Suprapubic skin (tissue), 4 donors: ENCODE measurements around the gene CYP4F12. TPM values are rescaled to one million over a fixed set of nuclear protein-coding genes. Genes with fewer than 3 reads are reported as not detected.

Experiments
- DNase-seq, 2 donors: peaks; one replicate each; pipeline ENCODE4 v3.0.0-alpha.2; 2019; ENCODE audit warnings: low spot score in 2 of 2
- H3K27ac ChIP-seq: fragments of 200-600 bp; sonication (generic); one replicate; pipeline ENCODE4 v1.5.1; 2019
- H3K27me3 ChIP-seq: fragments of 200-600 bp; sonication (generic); one replicate; pipeline ENCODE4 v1.5.1; 2019
- H3K36me3 ChIP-seq: fragments of 200-600 bp; sonication (generic); one replicate; pipeline ENCODE4 v1.5.1; 2019
- H3K4me1 ChIP-seq: fragments of 200-600 bp; sonication (generic); one replicate; pipeline ENCODE4 v1.5.1; 2019
- H3K4me3 ChIP-seq: fragments of 200-600 bp; sonication (generic); one replicate; pipeline ENCODE4 v1.5.1; 2019; ENCODE audit warnings: mild to moderate bottlenecking
- H3K9me3 ChIP-seq: fragments of 200-600 bp; sonication (generic); one replicate; pipeline ENCODE4 v1.5.1; 2019
- CTCF ChIP-seq, 2 donors: fragments of 200-600 bp in 1 of 2; fragments of 450-650 bp in 1 of 2; sonication (generic) in 1 of 2; IDR thresholded peaks; one replicate each; pipeline ENCODE4 v1.5.1; 2016 to 2019; ENCODE audit warnings: antibody characterized with exemption in 2 of 2, mild to moderate bottlenecking in 1 of 2, moderate library complexity in 1 of 2
- EP300 ChIP-seq: sonication (generic); formaldehyde crosslinking; IDR thresholded peaks from one replicate; pipeline ENCODE4 v1.6.1; 2017; ENCODE audit warnings: antibody characterized with exemption
- POLR2A ChIP-seq, 2 donors: fragments of 450-650 bp; IDR thresholded peaks; one replicate each; pipeline ENCODE4 v1.6.1; 2017; ENCODE audit warnings: antibody characterized with exemption in 2 of 2, mild to moderate bottlenecking in 2 of 2, moderate library complexity in 2 of 2
- POLR2AphosphoS5 ChIP-seq, 3 donors: sonication (generic); formaldehyde crosslinking; IDR thresholded peaks; one replicate each; pipeline ENCODE4 v1.6.1; 2017; ENCODE audit warnings: antibody characterized with exemption in 3 of 3
- WGBS: methylation state at CpG from one replicate; pipeline ENCODE4 v1.1.5; 2018; 5-methylcytosine and 5-hydroxymethylcytosine counted together
- total RNA-seq, 4 donors: library from RNA; depleted of rRNA; stranded (reverse); fragments of >200 nt; gene quantifications; one replicate each; pipeline ENCODE4 v1.1.0, GENCODE V29; 2016

The CYP4F12 gene
- total RNA-seq, 4 donors from 2014 or later = 63.3 to 233 (median 84.3) TPM

- WGBS = 40% methylated on average over 1 of the region's 1 CpG
- Histone ChIP-seq H3K27ac (no peak overlapping the region), H3K4me3 (no peak overlapping the region), H3K36me3 (no peaks in the 10 kb centered on the region), H3K4me1 (no peaks in the 10 kb centered on the region), H3K27me3 (no peaks in the 10 kb centered on the region), H3K9me3 (no peaks in the 10 kb centered on the region)
- TF ChIP-seq POLR2A (IDR thresholded peaks at IDR 0.05) (no peak), POLR2AphosphoS5 (IDR thresholded peaks at IDR 0.05) (no peak), CTCF (IDR thresholded peaks at IDR 0.05) (no peak), EP300 (no peak)
- no peak for DNase-seq
Observed at GRCh38 chr19:15732388-15732787, 59.5 kb downstream of the CYP4F12 start.

- H3K9me3 ChIP-seq = no peaks in the 10 kb centered on the region
- WGBS = 65% methylated on average over 6 of the region's 6 CpGs
Observed at GRCh38 chr19:15733895-15734294, 61.0 kb downstream of the CYP4F12 start.

DNA sequence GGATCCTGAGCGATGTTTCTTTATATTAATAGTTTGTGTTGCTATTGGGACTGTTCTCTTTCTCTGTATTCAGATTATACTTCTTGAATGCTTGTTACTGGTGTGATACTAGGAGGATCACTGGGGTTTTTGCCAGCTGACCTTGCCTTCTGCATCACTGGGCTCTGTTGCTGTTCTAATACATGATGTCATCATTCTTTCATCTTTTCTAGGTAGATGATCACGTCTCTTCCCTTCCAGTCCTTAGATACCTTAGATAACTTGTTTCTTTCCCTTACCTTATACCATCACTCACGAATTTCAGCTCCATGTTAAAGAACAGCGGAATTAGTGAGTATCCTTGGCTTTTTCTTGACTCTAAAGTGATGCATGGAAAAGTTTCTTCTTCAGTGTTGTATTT is 64.8 kb downstream of the CYP4F12 start, which contains the start of gene OR10H3:
TSS of gene OR10H3 (plus strand) at position 264 of the 400 bp plus-strand sequence. CDS start 3,408 bp downstream, outside the sequence.
- DNase-seq = no peak
- H3K27ac ChIP-seq = no peak within 1 kb of the TSS
- no peaks in the 10 kb centered on the region for H3K27me3 ChIP-seq
- H3K4me1 ChIP-seq = no peaks in the 10 kb centered on the region
- WGBS = 65% methylated on average over 4 of the region's 4 CpGs
- H3K4me3 ChIP-seq = no peak within 1 kb of the TSS
- H3K9me3 ChIP-seq = peaks cover 5% of the 10 kb centered on the region
- TF ChIP-seq CTCF (IDR thresholded peaks at IDR 0.05) (no peak), POLR2A (IDR thresholded peaks at IDR 0.05) (no peak), EP300 (no peak), POLR2AphosphoS5 (IDR thresholded peaks at IDR 0.05) (no peak)
- H3K36me3 ChIP-seq = no peaks in the 10 kb centered on the region

More at GRCh38 chr19:15733895-15734294, 61.0 kb downstream of the CYP4F12 start:
- Histone ChIP-seq H3K27me3 (no peaks in the 10 kb centered on the region), H3K4me3 (no peak overlapping the region), H3K36me3 (no peaks in the 10 kb centered on the region), H3K4me1 (no peaks in the 10 kb centered on the region), H3K27ac (no peak overlapping the region)
- TF ChIP-seq POLR2A (IDR thresholded peaks at IDR 0.05) (no peak), POLR2AphosphoS5 (IDR thresholded peaks at IDR 0.05) (no peak), EP300 (no peak), CTCF (IDR thresholded peaks at IDR 0.05) (no peak)
- no peak for DNase-seq

DNA sequence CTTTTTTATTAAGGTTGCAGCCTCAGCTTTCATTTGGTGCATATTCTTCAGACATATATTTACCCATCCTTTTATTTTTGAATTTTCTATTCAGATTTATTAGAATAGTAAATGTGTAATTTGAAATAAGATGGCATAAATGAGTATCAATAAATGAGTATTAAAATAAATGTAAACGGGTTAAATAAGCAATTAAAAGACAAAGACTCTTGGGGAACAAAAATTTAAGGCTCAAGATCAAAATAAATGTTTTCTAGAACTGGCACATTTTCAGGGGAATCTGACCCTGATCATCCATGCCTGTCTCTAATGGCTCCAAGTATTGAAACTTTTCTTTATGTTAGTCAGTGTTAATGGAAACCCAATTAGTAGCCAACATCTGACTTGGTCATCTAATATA is 67.9 kb downstream of the CYP4F12 start:
- TF ChIP-seq EP300 (no peak), CTCF (IDR thresholded peaks at IDR 0.05) (no peak), POLR2A (IDR thresholded peaks at IDR 0.05) (no peak), POLR2AphosphoS5 (IDR thresholded peaks at IDR 0.05) (no peak)
- WGBS = 71% methylated on average over 1 of the region's 1 CpG
- peaks cover 16% of the 10 kb centered on the region for H3K27me3 ChIP-seq
- peaks cover 5% of the 10 kb centered on the region for H3K9me3 ChIP-seq
- no peak overlapping the region for H3K27ac ChIP-seq
- no peak overlapping the region for H3K4me3 ChIP-seq
- H3K4me1 ChIP-seq = no peaks in the 10 kb centered on the region
- DNase-seq = no peak
- H3K36me3 ChIP-seq = no peaks in the 10 kb centered on the region

Other genes with a start within 250 kb of the CYP4F12 start
- gene WIZ, start 223.1 kb upstream of the CYP4F12 start, total RNA-seq = 10 to 100 TPM; 39.1 to 44.9 (median 41.0) TPM
- gene RASAL3, start 208.5 kb upstream of the CYP4F12 start, total RNA-seq = 1 to 10 TPM in 2 of 4 donors, under 1 TPM in 2; 0.70 to 2.4 (median 1.0) TPM
- under 1 TPM in 1 of 4 donors, not detected in 3; 0.21 TPM for gene PGLYRP2, start 193.6 kb upstream of the CYP4F12 start, total RNA-seq
- 10 to 100 TPM; 26.0 to 77.7 (median 55.5) TPM for gene CYP4F22, start 164.6 kb upstream of the CYP4F12 start, total RNA-seq
- gene CYP4F8, start 57.9 kb upstream of the CYP4F12 start, total RNA-seq = 10 to 100 TPM; 14.5 to 18.7 (median 14.9) TPM
- gene CYP4F3, start 32.2 kb upstream of the CYP4F12 start, total RNA-seq = 10 to 100 TPM in 3 of 4 donors, 1 to 10 TPM in 1; 9.5 to 14.4 (median 12.2) TPM
- not detected for gene OR10H2, start 54.9 kb downstream of the CYP4F12 start, total RNA-seq
- not detected for gene OR10H3, start 64.9 kb downstream of the CYP4F12 start, total RNA-seq
- gene OR10H5, start 114.6 kb downstream of the CYP4F12 start, total RNA-seq = not detected
- gene OR10H1, start 142.6 kb downstream of the CYP4F12 start, total RNA-seq = not detected
- 10 to 100 TPM in 1 of 4 donors, 1 to 10 TPM in 3; 1.2 to 13.7 (median 3.3) TPM for gene CYP4F2, start 225.0 kb downstream of the CYP4F12 start, total RNA-seq